ENCODE results near the gene ADGRL2.

The ADGRL2 gene

DNA sequence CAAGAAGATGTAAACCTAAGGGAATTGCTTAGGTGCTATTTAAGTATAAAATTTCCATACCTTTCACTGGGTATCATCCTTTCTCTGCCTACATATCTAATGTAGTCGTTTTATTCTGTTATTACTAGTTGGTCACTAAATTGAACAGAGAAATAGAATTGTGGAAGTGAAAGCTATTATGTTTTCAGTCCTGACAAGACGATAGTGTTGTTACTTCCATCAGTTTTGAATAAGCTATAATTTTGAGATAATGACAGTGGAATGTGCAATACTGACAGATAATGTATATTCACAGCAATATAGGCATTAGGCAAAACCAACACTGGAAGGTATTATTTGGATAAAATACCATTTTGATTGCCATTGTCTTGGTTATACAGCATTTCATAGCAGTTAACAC lies 181.8 kb downstream of the ADGRL2 start:
- no peak for DNase-seq (ENCODE audit: low spot score)

GRCh38 chr1:81989524-81989923 lies 188.8 kb downstream of the ADGRL2 start:
- no peak for DNase-seq (ENCODE audit: low spot score)

DNA sequence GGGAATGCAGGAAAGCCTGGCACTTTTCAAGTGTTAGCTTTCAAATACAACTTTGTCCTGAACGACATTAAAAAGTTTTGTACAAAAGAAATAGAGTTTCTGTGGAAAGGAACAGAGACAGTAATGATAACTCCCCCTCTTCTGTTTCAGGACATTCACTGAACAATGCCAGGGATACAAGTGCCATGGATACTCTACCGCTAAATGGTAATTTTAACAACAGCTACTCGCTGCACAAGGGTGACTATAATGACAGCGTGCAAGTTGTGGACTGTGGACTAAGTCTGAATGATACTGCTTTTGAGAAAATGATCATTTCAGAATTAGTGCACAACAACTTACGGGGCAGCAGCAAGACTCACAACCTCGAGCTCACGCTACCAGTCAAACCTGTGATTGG lies 189.5 kb downstream of the ADGRL2 start:
- DNase-seq (ENCODE audit: low spot score): no peak

DNA sequence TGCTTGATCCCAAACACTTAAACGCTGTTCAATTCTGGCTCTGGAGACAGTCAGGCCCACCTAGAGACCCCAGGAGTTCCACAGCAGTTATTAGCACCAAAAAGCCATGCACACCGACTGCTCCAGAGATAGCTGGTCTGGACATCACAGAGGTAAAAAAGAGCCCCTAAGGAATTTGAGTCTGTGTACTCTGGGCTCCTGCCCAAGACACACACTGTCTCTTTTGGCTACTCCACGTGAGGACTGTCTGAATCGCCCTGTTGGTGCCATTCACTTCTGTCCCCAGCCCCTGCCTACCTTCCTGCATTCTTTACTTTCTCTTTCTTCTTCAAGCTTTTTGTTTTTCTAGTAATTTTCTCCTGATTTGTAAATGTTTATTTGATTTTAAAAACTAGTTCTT lies 197.4 kb downstream of the ADGRL2 start:
- DNase-seq (ENCODE audit: low spot score): no peak

- DNase-seq (ENCODE audit: low spot score): no peak
Measured at GRCh38 chr1:81999364-81999763, 198.6 kb downstream of the ADGRL2 start.

DNA sequence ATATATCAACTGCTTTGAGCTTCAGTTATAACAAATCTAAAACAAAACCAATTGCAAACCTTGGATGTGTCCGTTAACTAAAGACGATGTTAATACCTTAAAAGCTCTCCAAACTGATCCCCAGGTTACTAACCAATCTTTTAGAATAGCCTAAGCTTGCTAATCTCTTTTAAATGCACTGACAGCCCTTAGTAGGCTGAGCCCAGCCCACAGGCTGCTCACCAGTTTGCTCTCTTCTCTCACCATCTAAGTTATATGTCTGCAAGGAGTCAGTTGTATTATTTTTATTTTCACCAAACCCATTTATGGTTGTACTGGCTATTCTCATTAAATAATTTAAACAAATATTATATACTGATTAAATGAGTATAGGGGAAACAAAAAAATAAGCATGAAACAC lies 199.5 kb downstream of the ADGRL2 start:
- DNase-seq (ENCODE audit: low spot score): no peak

- DNase-seq (ENCODE audit: low spot score): peak; percentile 13
Measured at GRCh38 chr1:82001345-82001744, 200.6 kb downstream of the ADGRL2 start.

- no peak for DNase-seq (ENCODE audit: low spot score)
Measured at GRCh38 chr1:82007804-82008203, 207.1 kb downstream of the ADGRL2 start.

GRCh38 chr1:82013702-82014101 lies 213.0 kb downstream of the ADGRL2 start:
- DNase-seq (ENCODE audit: low spot score): no peak

- DNase-seq (ENCODE audit: low spot score): no peak
Measured at GRCh38 chr1:82015444-82015843, 214.7 kb downstream of the ADGRL2 start.

DNA sequence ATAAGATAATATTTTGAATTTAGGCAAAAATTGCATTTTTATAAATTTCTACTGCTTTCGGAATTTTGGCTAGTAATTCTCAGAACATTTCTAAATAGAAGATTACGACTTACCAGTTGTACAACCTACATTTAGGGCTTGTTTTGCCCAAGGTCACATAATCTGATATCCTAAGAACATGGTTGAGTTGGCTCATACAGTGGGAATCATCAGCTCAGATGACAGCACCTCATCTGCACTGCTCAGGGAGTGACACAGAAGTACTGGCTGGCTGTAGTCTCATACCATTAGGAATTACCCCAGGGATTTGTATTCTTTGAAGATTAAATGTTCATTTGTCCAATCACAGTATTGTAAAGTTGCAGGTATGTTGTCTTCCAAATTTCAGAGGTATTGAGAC lies 217.6 kb downstream of the ADGRL2 start:
- DNase-seq (ENCODE audit: low spot score): no peak

GRCh38 chr1:82019508-82019907 lies 218.8 kb downstream of the ADGRL2 start:
- no peak for DNase-seq (ENCODE audit: low spot score)

DNA sequence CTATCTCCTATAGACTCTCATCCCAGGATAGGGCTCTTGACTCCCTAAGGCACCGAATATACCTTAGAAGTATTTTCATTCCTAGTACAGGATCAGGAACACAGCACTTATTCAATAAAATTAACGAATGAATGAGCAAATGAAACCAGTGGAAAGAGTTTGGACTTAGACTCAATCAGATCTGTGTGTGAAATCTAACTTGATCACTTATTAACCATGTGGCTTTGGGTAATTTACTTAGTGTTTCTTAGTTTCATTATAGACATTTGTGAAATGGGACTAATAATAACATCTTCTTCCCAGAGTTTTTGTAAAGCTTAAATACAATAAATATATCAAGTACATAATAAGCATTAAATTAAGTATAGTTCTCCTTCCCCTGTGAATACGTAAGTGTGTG lies 230.1 kb downstream of the ADGRL2 start:
- DNase-seq (ENCODE audit: low spot score): no peak

GRCh38 chr1:82032068-82032467 lies 231.3 kb downstream of the ADGRL2 start:
- no peak for DNase-seq (ENCODE audit: low spot score)

GRCh38 chr1:82034812-82035211 lies 234.1 kb downstream of the ADGRL2 start:
- DNase-seq (ENCODE audit: low spot score): no peak

Measured in iPS-NIHi11 (cell line).